ENCODE results near the gene BARHL1. TPM values are rescaled to one million over a fixed set of nuclear protein-coding genes. Genes with fewer than 3 reads are reported as not detected.

Gene BARHL1
- total RNA-seq, 1 experiment from 2014 or later: not detected

DNA sequence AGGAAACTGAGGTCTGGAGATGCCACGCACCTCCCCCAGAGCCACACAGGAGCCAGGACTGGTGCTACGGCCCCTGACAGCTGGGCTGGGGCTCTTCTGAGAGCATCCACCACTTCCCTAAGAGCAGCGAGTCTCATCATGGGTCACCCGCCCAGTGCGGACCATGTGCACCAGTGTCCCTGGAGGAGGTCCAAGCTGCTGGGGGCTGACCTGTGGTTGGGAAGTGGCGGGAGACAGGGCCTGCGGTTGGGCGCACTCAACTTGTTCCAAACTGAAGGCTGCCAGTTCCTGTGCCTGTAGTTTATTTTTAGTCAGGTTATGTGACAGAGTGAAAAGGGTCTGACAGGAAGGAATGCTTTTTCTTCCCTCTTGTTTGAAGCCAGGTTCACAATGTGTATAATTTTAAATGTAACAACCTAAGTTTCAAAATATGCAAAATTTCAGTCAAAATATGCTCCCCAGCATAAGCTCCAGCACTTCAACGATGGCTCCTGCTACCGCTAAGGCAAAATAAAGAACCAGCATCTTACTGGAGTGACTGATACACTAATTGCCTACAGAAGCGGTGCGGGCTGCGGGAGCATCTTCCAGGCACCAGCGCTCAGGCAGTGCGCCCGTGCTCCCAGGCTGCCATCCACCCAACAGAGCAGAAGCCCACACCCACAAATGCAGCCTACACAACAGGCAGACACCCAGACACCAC lies 14.8 kb downstream of the BARHL1 start:
- H3K4me2 ChIP-seq (ENCODE audit: insufficient read depth, insufficient read length, low read length): no peak overlapping the region
- Mint-ChIP-seq H3K36me3 (ENCODE audit: insufficient read depth in 1 of 3, low read depth in 3 of 3) (peaks cover 8 to 60% (median 13%) of the 10 kb centered on the region in 3 experiments; a peak in 6 of 7 replicates), H3K4me1 (peaks cover 19 to 49% of the 10 kb centered on the region in 2 experiments), H3K27ac (no peak overlapping the region), H3K9me3 (no peaks in the 10 kb centered on the region), H3K4me3 (no peak overlapping the region), H3K27me3 (ENCODE audit: low read depth) (peaks cover 16% of the 10 kb centered on the region)
- H3K18ac ChIP-seq (ENCODE audit: insufficient read length, low read depth, low read length): no peak overlapping the region
- no peak overlapping the region for H3K27ac ChIP-seq (ENCODE audit: insufficient read length, low read depth, low read length)
- H3K23ac ChIP-seq (ENCODE audit: insufficient read length, low read depth, low read length): no peak overlapping the region
- no peak overlapping the region for H3K4ac ChIP-seq (ENCODE audit: low read depth, low read length)
- H3K56ac ChIP-seq (ENCODE audit: insufficient read length, low read depth, low read length): no peak overlapping the region
- no peak overlapping the region for H2BK12ac ChIP-seq (ENCODE audit: insufficient read length, low read depth, low read length)
- H3K9me3 ChIP-seq (ENCODE audit: control insufficient read depth, low read depth, low read length): no peaks in the 10 kb centered on the region
- H4K91ac ChIP-seq (ENCODE audit: insufficient read length, low read depth, low read length): no peak overlapping the region
- H3K79me1 ChIP-seq (ENCODE audit: insufficient read depth, low read depth, low read length, poor library complexity, severe bottlenecking): no peaks in the 10 kb centered on the region
- H2AK5ac ChIP-seq (ENCODE audit: insufficient read length, low read length): no peak overlapping the region
- WGBS (ENCODE audit: extremely low coverage, insufficient read length, low lambda C conversion rate): no CpG with 5 or more reads among the region's 16 CpGs
- peaks cover 2% of the 10 kb centered on the region for H3K23me2 ChIP-seq (ENCODE audit: insufficient read length, low read depth, low read length, poor library complexity, severe bottlenecking)
- TF ChIP-seq, protein P1, sequence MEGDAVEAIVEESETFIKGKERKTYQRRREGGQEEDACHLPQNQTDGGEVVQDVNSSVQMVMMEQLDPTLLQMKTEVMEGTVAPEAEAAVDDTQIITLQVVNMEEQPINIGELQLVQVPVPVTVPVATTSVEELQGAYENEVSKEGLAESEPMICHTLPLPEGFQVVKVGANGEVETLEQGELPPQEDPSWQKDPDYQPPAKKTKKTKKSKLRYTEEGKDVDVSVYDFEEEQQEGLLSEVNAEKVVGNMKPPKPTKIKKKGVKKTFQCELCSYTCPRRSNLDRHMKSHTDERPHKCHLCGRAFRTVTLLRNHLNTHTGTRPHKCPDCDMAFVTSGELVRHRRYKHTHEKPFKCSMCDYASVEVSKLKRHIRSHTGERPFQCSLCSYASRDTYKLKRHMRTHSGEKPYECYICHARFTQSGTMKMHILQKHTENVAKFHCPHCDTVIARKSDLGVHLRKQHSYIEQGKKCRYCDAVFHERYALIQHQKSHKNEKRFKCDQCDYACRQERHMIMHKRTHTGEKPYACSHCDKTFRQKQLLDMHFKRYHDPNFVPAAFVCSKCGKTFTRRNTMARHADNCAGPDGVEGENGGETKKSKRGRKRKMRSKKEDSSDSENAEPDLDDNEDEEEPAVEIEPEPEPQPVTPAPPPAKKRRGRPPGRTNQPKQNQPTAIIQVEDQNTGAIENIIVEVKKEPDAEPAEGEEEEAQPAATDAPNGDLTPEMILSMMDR (conservative IDR thresholded peaks at IDR 0.05): no peak
- no peak overlapping the region for H2BK5ac ChIP-seq (ENCODE audit: insufficient read length, low read length)
- H2BK120ac ChIP-seq (ENCODE audit: low read depth, low read length, poor library complexity, severe bottlenecking): no peak overlapping the region
- H4K5ac ChIP-seq (ENCODE audit: insufficient read length, low read depth, low read length): no peak overlapping the region
- no peaks in the 10 kb centered on the region for H3K79me2 ChIP-seq (ENCODE audit: insufficient read depth, low read length)
- H3K27me3 ChIP-seq (ENCODE audit: insufficient read depth, low read length): peaks cover 3% of the 10 kb centered on the region; the same call in 1 of the 2 replicates
- DNase-seq: no peak
- no peak overlapping the region for H3K9ac ChIP-seq (ENCODE audit: extremely low read depth, insufficient read length, low read length)
- H3K14ac ChIP-seq (ENCODE audit: insufficient read depth, low read length): no peak overlapping the region
- no peak overlapping the region for H2AFZ ChIP-seq (ENCODE audit: low read length)
- H3K4me1 ChIP-seq (ENCODE audit: insufficient read depth, low read length): no peaks in the 10 kb centered on the region
- H4K20me1 ChIP-seq (ENCODE audit: control insufficient read depth, insufficient read depth, insufficient read length): no peaks in the 10 kb centered on the region
- H2BK20ac ChIP-seq (ENCODE audit: low read depth, low read length, poor library complexity, severe bottlenecking): no peak overlapping the region
- H4K8ac ChIP-seq (replicated peaks; ENCODE audit: insufficient read length, low read depth, low read length): no peak overlapping the region
- no peak overlapping the region for H2BK15ac ChIP-seq (ENCODE audit: low read depth, low read length)
- no peak overlapping the region for H3T11ph ChIP-seq (ENCODE audit: low read length)
